Kidney (tissue), 14 donors: ENCODE measurements around the gene ZBTB7C. TPM values are rescaled to one million over a fixed set of nuclear protein-coding genes. Genes with fewer than 3 reads are reported as not detected.

Source experiments
- DNase-seq, 5 donors: peaks; one replicate each; pipeline ENCODE4 v3.0.0-alpha.2; 2013 to 2020
- FAIRE-seq: peaks from 2 replicates; lab custom pipeline; 2012; peaks lifted over from hg19 to GRCh38; lab: Jason Lieb, UNC
- H3K27ac ChIP-seq, 2 donors: one replicate each; pipeline ENCODE4 v1.7.0; 2013; ENCODE audit warnings: low read depth in 2 of 2, low read length in 2 of 2, inconsistent platforms in 1 of 2
- H3K27me3 ChIP-seq: one replicate; pipeline ENCODE4 v1.7.1; 2013; ENCODE audit warnings: low read length, inconsistent platforms; ENCODE audit not compliant: control insufficient read depth, insufficient read depth
- H3K36me3 ChIP-seq, 3 donors: one replicate each; pipeline versions ENCODE4 v1.7.0 to v1.7.1; 2013; ENCODE audit warnings: low read length in 3 of 3, control low read depth in 1 of 3, inconsistent platforms in 1 of 3; ENCODE audit not compliant: insufficient read depth in 3 of 3, control insufficient read depth in 2 of 3
- H3K4me1 ChIP-seq, 3 donors: one replicate each; pipeline versions ENCODE4 v1.7.0 to v1.7.1; 2013; ENCODE audit warnings: low read length in 3 of 3, inconsistent platforms in 1 of 3, low read depth in 1 of 3; ENCODE audit not compliant: control insufficient read depth in 2 of 3, insufficient read depth in 2 of 3
- H3K4me3 ChIP-seq, 3 donors: one replicate each; pipeline versions ENCODE4 v1.7.0 to v1.8.1; 2013; ENCODE audit warnings: low read length in 3 of 3, control low read depth in 1 of 3, inconsistent platforms in 1 of 3
- H3K9ac ChIP-seq, 3 donors: one replicate each; pipeline versions ENCODE4 v1.7.0 to v1.7.1; 2013; ENCODE audit warnings: low read length in 3 of 3, control low read depth in 1 of 3, inconsistent platforms in 1 of 3
- H3K9me3 ChIP-seq, 3 donors: one replicate each; pipeline versions ENCODE4 v1.7.0 to v1.7.1; 2013; ENCODE audit warnings: low read length in 3 of 3, control low read depth in 1 of 3, inconsistent platforms in 1 of 3; ENCODE audit not compliant: control insufficient read depth in 2 of 3, insufficient read depth in 1 of 3
- CTCF ChIP-seq: IDR thresholded peaks from 3 replicates; pipeline ENCODE4 v1.5.1; 2012; ENCODE audit warnings: mild to moderate bottlenecking, moderate library complexity, borderline replicate concordance; ENCODE audit not compliant: insufficient read depth; ENCODE audit errors: extremely low read depth
- intact Hi-C: fragments of 100-400 bp; cut with DNase I; formaldehyde crosslinking; loops from one replicate; pipeline ENCODE4 v1.11.1; 2022
- polyA plus RNA-seq: library from polyadenylated mRNA; stranded (reverse); fragments of 350-450 nt; fragmentation: Illumina TruSeq; extraction: RNeasy Lipid Tissue Mini Kit (QIAGEN cat#74804); gene quantifications from one replicate; pipeline ENCODE4 v1.2.3, GENCODE V29; 2014; ENCODE audit warnings: low read depth, low replicate concordance; ENCODE audit not compliant: insufficient read depth
- total RNA-seq: library from RNA; stranded (reverse); fragmentation: NEBNext Ultra II Directional; extraction: Animal tissue kit (Norgen Biotek cat#: 25700); gene quantifications from one replicate; pipeline ENCODE4 v1.2.1, GENCODE V29; 2021
- donor health status: control.
- donor health status: control.
- donor health status: control.
- donor health status: control.
- donor health status: control.
- donor health status: DM: yes; HTN: yes; CAD: no.
- donor health status: Normal renal cell carcinoma (clear cell type).

The ZBTB7C gene
- total and polyA plus RNA-seq, 2 donors from 2014 or later, result 1.8 to 13.8 TPM

DNA sequence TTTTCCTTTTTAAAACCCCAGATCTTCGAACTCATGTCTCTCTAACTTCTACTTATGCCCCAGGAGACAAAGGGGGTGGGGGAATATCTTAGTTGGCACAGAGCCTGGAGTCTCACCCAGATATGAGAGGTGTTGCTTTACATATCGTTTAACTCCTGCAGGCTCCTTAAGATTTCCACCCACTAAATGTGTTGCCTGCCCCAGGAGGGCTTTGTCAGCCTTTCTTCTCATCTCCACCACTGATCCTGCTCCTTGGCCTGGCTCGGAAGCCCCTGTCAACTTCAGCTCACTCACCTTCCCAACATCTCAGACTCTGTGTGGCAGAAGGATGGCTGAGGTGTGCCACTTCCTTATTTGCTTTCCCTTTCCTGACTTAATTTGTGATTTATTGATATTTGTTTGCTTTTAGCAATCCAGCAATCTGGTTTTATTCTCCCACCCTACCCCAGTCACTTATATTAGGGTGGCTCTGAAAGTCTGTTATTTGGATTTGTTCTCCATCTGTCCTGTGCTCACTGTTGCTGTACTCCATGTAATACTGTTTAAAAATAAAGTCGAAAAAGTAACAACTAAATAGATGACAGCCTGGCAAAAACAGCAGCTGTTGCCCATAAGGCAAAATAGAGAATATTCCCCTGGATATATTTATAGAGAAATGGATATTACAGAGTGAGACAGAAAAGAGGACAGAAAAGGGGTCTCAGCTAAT lies 200.6 kb downstream of the ZBTB7C start:
- H3K9me3 ChIP-seq, result no peaks in the 10 kb centered on the region
- FAIRE-seq (no peak), DNase-seq (no peak)
- no peak for TF ChIP-seq CTCF
- no peaks in the 10 kb centered on the region for H3K36me3 ChIP-seq
- no peak overlapping the region for H3K27ac ChIP-seq
- no peaks in the 10 kb centered on the region for H3K27me3 ChIP-seq
- no peak overlapping the region for H3K9ac ChIP-seq
- H3K4me1 ChIP-seq, result no peaks in the 10 kb centered on the region
- H3K4me3 ChIP-seq, result no peak overlapping the region
- intact Hi-C loops, result no loop called here

DNA sequence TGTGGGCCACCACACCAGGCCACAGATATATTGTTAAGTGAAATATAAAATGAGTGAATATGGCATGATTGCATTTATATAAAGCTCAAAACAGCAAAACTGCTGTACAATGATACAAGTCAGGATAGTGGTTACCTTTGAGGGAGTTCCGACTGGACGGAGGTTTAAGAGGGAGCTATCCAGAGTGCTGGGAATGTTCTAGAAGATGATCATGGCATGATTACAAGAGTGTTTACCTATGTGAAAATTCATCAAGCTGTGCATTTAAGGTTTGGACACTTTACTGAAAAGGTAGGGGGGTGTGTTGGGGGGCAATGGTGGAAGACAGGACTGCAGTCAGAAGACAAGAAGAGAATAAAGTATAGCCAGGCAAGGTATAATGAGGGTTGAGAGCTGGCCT lies 201.4 kb downstream of the ZBTB7C start:
- no peak for DNase-seq
- intact Hi-C loops, result no loop called here
- H3K4me3 ChIP-seq, result no peak overlapping the region
- H3K36me3 ChIP-seq, result no peaks in the 10 kb centered on the region
- H3K27ac ChIP-seq, result no peak overlapping the region
- FAIRE-seq, result no peak
- no peak for TF ChIP-seq CTCF
- no peaks in the 10 kb centered on the region for H3K4me1 ChIP-seq
- no peaks in the 10 kb centered on the region for H3K9me3 ChIP-seq
- H3K9ac ChIP-seq, result no peak overlapping the region
- no peaks in the 10 kb centered on the region for H3K27me3 ChIP-seq

- H3K4me3 ChIP-seq, result no peak overlapping the region
- H3K9me3 ChIP-seq, result no peaks in the 10 kb centered on the region
- no peaks in the 10 kb centered on the region for H3K36me3 ChIP-seq
- H3K9ac ChIP-seq, result no peak overlapping the region
- no peak for TF ChIP-seq CTCF
- intact Hi-C loops, result no loop called here
- DNase-seq (no peak), FAIRE-seq (no peak)
- no peaks in the 10 kb centered on the region for H3K27me3 ChIP-seq
- H3K27ac ChIP-seq, result no peak overlapping the region
- no peaks in the 10 kb centered on the region for H3K4me1 ChIP-seq
Measured at GRCh38 chr18:48206887-48207286, 202.3 kb downstream of the ZBTB7C start.
